Measurements from ENCODE around the gene AMER2.

AMER2 gene, protein sequence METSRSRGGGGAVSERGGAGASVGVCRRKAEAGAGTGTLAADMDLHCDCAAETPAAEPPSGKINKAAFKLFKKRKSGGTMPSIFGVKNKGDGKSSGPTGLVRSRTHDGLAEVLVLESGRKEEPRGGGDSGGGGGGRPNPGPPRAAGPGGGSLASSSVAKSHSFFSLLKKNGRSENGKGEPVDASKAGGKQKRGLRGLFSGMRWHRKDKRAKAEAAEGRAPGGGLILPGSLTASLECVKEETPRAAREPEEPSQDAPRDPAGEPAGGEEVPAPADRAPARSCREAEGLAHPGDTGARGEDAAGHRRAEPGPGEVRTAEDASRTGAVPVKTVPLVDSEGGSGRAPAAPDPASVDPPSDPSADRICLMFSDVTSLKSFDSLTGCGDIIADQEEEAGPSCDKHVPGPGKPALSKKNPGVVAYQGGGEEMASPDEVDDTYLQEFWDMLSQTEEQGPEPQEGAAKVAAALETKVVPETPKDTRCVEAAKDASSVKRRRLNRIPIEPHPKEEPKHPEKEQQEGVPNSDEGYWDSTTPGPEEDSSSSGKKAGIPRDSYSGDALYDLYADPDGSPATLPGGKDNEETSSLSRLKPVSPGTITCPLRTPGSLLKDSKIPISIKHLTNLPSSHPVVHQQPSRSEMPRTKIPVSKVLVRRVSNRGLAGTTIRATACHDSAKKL

DNA sequence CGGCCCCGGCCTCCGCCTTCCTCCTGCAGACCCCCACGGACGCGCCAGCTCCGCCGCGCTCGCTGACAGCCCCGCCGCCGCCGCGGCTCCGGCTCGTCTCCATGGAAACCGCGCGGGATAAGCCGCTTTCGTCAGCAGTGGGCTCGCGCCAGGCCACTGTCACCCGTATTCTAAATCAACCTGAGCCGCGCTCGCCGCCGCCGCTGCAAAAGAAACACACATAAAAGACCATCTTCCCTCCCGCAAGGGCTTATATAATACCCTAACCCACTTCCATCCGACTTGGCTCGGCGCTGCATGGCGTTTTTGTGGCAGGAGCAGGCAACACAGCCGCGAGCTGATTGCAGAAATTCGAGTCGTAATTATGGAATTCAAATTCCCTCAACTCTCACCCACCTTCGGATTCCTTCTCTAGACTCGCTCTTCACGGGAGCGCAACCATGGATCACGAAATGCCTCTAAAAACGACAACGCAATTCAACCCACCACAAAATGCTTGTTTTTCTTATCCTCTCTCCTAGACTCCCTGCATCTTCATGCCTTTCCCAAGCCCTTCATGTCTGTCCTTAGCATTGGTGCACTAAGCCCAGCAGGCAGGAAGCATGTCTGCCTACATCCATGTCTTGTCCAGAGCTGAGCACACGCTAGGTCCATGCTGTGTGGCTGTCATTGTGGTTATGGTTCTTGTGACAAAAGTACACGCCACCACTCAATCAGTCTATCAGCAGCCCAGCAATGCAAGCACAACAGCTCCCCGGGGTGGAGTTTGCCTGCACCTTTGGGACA, at the start of gene AMER2:
TSS of gene AMER2 (minus strand) at position 772 of the 786 bp plus-strand sequence. CDS start at position 103, 669 bp downstream.
- no peak for DNase-seq

DNA sequence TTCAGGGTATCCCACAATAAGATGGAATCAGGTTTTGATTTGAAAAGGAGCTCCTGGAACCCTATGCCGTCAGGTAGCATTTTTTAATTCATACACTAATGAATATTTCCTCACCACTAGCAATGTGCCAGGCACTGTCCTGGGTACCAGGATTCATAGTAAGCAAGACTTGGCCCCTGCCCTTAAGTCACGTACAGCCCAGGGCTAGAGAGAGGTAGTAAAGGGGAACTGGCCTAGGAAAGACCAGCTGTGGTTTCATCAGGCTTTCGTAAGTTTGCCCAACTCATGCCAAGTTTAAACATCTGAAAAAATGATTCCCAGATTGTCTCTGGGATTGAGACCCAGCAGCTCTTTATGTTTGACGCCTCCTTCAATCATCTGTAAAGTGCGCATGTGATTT, 45.9 kb upstream of the AMER2 start:
- DNase-seq, result no peak

DNA sequence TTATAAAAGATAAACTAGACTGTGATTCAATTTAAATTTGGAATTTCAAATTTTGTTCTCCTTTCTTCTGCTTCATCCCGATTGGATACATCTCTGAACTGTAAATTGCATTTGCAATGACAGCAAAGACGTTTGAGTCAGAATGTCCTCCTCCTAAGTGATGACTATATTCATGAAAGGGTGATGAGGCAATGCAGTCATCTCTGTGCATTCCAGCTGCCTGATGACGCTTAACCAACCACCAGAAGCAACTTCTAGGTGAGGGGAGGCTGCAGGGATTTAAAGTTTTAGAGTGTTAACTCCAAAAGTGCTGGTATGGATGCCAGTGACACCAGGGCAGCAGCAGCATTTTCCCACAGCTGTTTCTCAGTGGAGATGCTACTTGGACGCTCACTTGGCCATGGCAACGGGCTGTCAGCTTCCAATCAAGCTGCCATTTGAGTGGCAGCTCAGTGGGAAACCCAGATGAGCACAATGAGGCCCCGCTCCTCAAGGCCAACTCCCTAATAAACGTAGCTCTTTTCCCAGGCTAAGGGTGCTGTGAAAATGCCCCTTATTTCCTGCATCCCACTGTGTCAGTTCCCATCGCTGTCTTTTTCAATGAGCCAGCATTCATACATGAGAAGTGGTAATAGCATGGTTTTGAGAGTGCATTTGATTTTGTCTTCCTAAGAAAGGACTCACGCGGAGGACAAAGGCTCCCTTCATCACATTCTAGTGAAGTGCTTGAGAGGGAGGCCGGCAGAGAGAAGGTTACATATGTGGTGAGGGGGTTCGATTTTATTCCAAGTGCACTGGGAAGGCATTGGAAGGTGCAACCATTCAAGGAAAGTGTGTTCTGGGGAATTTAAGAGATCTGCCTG, 45.2 kb upstream of the AMER2 start:
- no peak for DNase-seq

DNA sequence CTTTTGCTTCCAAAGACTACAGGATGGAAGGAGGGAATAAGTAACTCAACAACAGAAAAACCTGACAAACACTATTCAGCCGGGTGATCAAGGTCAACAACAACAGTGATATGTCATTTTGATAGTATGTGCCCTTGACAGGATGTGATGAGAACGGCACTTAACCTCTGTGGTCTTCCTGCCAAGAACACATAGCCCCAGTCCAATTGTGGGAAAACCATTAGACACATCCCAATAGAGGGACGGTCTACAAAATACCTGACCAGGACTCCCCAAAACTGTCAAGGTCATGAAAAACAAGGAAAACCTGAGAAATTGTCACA, 43.1 kb upstream of the AMER2 start:
- DNase-seq, result no peak

DNA sequence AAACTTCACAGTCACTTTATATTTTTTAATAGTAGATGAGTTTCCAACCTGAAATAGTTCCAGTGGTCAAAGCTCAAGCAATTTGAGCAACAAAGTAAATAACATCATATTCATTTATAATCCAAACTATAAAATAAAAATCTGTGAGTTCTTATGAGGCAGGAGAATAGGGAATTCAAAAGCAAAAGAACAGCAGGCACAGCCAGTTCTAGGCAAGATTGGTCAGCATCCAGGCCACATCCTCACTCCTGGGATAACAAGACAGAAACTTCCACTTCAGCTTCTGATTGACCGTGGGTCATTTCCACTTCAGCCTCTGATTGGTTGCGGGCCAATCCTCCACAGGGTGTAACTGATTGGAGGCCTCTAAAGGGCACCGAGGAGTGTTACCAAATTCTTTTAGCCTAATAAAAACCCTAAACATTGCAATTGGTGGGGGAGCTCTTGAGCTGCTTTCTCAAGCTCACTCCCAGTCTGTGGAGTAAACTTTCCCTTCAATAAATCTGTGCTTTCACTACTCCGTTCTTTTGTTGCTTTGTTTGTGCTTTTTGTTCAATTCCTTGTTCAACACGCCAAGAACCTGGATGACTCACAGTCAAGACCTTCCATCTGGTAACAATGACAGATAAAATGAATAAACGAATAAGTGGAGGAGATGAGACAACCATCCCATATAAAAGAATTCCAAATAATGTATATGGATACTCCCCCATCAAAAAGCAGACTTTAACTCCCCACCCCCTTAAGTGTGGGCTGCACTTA, 42.6 kb upstream of the AMER2 start:
- no peak for DNase-seq

DNA sequence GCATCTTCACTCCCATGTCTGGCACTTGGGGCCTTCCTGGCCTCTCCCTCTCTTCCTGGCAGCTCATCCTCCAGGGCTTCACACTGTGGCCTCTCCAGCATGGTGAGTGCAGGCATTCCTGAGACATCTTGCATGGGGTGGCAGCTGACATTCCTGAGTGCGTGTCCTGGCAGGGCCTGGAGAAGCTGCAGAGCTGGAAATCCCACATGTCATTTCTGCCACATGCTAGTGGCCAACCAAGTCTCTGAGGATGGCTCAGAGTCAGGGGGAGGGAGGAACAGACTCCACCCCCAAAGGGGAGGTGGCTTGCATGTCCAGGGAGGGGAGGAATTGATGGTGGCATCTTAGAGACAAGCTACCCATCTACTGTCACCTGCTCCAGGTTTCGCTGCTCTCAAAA, 41.6 kb upstream of the AMER2 start:
- DNase-seq, result no peak

DNA sequence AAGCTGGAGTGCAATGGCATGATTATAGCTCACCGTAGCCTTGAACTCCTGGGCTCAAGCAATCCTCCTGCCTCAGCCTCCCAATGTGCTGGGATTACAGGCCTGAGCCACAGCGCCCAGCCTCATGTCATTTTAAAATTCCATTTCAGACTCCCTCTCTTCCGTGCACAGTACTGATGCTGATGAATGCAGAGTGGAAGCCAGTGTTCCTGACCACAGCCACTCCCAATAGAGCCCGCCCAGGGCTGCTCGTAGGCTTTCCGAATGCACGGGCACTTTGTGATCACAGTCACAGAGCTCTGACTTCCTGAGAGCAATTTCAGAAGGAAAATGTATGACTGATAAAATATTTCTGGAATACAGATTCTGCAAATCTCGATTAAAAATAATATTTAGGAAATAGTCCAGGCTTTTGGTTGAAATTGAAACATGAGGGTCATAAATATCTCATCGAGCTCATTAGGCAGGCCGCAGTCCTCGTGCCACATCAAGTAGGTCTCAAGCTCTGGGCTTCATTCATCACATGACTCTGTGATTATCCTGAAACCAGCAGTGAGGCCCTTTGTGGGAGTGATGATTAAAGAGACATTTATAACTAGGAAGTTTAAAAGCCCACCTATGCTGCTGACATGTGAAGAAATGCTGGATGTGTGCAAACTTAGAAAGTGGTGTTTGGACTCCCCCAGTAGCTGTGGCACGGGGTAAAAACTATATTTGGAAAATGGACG, 38.9 kb upstream of the AMER2 start:
- DNase-seq, result no peak

DNA sequence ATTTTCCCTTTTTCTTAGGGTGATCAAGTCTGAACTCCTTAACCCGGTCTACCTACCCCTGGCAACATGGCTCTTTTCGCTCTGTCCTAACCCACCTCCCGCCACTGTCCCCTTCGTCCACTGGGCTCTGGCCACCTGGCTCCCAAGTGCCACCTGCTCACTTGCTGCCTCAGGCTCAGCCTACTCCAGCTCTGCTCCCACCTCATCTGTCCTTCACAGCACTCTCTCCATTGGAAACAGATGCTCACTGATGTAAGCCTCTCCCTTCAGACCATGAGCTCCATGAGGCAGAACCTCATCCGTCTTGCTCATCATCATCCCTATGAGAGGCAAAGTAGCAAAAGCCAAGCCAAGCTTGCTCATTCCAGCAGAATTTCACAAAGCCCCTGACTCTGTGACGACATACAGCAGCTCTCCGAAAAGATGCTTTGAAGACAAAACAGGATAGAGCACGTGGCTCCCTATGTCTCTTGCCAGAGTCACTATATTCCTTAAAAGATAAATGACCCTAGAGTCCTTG, 35.3 kb upstream of the AMER2 start:
- no peak for DNase-seq

DNA sequence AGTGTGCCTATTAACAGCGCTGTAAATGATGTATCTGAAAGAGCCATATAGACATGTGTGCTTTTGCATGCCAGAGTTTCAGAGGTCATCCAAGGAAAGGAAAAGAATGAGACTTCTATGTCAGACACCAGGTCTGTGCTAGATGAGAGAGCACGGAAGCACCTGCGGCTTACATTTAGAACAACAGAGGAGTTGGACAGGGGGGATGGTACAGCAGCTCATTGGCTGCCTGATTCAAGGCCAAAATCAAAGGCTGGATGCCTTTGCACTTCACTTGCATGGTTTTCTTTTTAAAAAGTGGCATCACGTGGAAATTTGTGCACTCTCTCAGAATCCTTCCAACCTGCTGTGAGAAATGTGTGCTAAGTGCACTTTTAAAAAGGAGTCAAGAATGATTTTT, 32.8 kb upstream of the AMER2 start:
- DNase-seq, result no peak

DNA sequence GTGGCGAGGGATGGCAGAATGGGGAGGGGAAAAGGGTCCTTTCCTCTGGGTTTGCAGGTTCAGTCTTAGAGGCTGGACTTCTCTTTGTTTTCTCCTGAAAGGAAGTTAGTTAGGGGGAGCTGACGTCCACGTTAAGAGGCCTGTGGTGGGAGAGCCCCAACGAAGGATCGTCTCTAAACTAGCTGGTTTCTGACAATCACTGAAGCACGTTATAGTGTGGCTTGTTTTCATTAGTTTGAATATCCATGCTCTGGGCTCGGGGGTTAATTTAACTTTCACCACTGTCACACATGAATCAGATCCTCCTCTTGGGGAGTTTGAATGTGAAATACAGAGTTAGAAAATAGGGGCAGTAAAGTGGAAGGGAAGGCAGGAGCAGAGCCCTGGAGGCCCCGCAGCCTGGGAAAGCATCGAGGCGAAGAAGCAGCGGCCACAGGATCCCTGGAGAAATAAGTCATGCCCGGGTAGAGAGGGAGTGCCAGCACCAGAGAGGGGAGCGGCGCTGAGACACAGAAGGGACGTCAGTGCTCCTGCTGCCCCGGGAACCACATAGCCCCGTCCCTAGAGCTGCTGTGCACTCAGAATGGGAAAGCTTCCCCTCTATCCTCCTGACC, 31.1 kb upstream of the AMER2 start:
- no peak for DNase-seq

DNA sequence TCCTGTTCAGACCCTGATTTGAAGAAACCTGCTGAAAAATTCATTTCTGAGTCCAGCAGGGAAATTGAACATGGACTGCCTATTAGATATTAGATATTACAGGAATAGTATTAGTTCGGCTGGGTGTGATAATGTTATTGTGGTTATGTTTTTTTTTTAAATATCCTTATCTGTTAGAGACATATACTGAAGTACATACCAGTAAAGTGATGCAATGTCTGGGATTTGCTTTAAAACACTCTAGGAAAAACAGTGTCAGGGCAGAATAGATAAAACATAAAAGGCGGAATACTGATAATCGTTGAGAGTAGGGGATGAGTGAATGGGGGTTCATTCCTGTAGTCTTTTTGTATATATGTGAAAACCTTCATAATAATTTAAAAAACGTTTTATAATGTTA, 28.7 kb upstream of the AMER2 start:
- no peak for DNase-seq

DNA sequence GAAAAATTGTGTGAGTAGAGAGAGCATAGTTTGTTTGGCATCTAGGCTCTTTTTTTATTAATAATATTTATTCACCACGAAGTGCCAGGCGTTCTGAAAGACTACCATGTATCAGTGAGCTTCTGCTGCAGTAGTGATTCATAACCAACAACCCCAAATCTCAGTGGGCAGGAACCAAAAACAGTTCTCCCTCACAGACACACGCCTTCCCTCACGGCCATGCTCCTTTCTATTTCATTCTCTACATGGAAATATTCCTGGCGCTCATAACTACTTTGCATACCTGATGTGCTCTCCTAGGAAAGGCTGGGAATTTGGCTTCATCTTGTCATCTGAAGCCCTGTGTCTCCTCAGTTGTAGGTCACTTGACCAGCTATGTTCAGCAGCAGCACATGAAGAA, 26.6 kb upstream of the AMER2 start:
- DNase-seq, result no peak

DNA sequence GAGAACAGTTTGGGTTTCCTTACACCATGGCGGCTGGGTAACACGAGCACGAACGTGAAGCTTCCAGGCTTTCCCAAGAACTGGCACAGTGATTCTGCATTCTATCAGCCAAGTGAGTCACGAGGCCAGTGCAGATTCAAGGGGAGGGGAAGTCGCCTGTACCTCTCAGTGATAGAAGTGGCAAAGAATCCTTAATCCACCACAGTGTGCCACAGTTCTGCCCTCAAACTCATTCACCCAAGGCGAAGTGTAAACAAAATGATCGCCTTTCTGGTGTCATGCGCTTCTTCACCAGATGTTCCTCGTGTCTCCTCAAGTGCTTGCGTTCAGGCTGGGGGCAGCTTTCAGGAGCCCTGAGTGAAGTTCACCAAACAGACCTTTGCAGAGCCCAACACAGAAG, 24.9 kb upstream of the AMER2 start:
- DNase-seq, result no peak

DNA sequence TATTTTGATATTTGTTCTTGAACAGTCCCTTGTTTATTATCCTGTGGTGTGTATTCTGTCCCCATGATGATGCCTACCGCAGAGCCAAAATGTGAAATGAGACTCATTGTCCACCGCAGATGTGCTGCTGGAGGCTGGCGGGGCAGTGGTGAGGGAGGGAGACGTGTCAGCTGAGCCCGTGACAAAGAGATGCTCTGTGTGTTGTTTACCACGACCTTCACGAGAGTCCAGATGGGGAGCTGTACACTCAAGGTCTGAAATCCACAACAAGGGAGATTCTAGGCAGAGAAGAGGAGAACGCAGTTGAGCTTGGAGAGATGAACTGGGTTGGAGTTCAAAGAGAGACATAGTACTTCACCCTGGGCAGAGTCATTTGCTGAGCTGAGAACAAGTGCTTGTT, 20.8 kb upstream of the AMER2 start:
- DNase-seq, result no peak

DNA sequence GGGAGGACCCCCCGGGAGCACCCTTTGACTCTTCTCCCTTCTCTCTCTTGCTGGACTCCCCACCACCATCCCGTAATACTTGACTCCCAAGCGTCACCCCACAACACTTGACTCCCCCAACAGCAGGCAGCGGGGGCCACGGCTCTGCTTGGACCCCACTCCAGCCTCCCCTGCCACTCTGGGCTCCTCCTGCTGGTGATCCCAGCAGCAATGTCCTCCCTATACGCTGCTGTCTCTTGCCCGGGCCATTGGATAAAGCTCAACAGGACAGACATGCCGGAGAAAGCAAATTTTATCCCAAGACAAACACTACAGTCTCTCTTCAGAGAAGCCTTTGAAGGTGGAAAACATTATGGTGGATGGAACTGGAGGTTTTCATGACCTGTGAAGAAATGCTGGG, 20.4 kb upstream of the AMER2 start:
- DNase-seq, result no peak

DNA sequence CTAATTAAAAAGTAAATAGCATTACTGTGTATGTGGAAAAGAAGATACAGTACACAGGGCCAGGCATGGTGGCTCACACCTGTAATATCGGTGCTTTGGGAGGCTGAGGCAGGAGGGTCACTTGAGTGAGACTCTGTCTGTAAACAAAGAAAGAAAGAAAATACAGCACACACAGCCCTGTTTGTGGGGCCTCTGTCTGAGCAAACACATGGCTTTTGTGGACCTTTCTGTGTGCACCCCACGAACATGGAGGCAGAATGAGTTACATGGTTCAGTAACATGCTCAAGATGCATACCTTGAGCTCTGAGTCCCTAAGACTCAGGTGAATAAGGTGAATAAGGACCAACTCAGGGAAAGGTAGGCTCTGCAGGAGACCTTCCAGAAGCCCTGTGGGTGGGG, 20.0 kb upstream of the AMER2 start:
- DNase-seq, result no peak

DNA sequence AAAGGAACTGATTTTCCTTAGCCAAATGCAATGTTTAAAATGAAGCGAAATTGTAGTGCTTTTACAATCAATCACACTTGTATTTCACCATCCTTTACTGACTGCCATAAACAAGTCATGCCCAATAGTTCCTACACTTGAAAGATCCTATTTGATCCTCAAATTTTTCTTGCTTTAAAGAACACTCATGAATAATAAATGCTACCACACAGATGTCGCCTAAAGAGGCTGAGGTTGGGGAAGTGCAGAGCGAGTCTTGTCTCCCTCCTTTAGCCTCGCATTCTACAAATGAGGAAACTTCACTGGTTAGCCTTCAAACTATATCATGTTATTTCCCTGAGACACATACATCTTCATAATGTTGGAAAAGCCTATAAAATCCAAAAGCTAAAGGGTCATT, 18.7 kb upstream of the AMER2 start:
- DNase-seq, result no peak

DNA sequence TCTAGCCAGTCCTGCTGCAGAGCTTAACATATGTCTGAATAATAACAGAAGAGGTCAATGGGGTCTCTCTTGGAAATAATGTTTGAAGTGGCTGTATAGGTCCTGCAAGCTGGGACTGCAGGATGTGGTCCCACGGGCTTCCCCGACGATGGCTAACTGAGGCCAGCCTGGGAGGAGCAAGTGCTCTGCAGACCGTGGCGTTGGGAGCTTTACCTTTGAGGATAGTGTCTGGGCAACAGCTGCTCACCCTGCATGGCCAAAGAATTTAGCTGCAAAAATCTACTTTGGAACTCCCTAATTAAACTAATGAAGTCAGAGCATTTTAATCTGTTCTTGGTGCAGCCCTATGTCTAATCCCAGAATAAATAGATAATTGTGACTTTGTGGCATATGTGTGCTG, 18.2 kb upstream of the AMER2 start:
- DNase-seq, result no peak

DNA sequence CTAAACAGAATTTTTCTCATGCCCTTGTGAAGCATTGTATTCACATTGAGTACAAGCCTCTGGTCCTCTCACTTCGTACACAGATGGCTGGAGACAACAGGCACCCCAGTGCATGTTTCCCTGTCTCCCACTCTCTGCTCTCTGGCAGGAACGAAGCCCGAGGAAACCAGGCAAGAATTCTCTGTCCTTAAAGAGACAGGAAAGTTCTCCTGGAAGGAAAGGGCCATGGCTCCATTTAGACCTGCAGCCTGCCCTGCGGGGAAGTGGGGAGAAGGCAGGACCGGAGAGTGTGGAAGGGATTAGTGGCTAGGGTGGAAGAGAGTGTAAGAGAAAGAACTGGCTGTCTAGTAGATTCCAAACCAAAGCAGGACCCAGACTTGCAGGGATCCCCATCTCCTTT, 15.5 kb upstream of the AMER2 start:
- no peak for DNase-seq

DNA sequence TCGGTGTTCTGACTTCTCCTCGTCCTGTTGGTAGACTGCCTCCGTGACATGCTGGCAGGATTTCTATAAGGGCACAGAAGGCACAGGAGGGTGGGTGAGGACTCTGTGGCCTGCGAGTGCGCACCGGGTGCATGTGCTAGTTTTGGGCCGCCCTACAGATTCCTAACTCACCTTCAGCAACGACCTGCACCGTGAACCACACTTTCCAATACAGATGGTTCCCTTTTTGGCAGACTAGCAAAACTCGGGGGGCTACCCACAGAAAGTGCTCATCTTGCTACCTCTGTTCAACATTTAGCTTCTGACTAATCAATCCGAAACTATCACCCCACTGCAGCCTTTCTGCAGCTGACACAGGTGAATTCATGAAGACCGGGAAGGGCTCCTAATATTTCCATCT, 14.1 kb upstream of the AMER2 start:
- no peak for DNase-seq

DNA sequence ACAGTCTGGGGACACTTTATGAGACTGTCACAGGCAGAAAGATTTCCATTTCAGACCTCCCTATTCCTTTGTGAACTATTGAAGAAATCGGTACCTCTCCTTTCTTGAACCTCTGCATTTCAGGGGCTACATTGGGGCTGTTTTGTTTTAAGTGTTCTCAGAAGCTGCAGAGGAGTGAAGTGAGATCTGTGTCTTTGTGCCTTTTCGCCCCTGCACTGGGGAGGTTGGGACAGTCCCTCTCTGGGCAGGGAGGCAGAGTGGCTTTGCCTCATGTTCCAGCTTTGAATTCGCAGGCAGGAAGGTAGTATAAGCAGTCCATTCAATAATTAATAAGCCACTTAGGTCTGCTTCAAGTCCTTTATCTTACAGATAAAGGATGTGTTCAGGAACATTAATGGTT, 9.5 kb upstream of the AMER2 start:
- DNase-seq, result no peak
